ENCODE measurements around the gene CCNH. TPM values are rescaled to one million over a fixed set of nuclear protein-coding genes. Genes with fewer than 3 reads are reported as not detected.

Gene CCNH
- total and polyA plus RNA-seq, 2 experiments from 2014 or later = 74.4 to 80.2 TPM

DNA sequence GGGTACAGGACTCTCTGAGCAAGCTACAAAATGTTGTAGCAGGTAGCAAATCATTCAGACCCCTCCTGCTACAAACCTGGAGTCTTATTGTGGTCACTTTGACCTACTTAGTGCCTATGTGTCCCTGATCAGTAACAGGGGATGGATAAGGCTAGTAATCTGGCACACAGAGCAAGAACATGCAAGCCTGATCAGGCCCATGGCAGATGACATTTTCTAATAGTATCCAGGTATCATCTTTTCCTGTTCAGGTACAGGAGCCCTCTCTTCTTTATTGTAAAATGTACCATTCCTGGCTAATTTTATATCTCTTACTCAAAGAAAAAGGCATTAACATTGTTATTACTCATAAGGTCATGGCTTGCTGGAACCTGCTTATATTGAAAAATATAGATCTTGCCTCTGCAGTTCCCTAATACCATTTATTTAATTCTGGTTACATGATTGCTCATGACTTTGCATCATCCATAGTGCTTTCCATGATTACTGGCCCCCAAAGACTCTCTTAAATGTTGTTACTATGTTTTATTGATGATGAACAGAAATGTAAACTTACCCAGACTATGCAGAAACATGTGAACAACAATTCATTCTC lies 18.2 kb upstream of the CCNH start:
- DNase-seq (ENCODE audit: low spot score) (no peak), ATAC-seq (no peak)
- no peaks in the 10 kb centered on the region for H4K20me1 ChIP-seq (replicated peaks; ENCODE audit: insufficient read depth)
- Mint-ChIP-seq H3K27ac (no peak overlapping the region), H3K4me3 (no peak overlapping the region), H3K9me3 (peaks cover 3% of the 10 kb centered on the region; the same call in 1 of the 3 replicates), H3K4me1 (no peaks in the 10 kb centered on the region), H3K27me3 (ENCODE audit: insufficient read depth, low read depth, poor library complexity) (no peaks in the 10 kb centered on the region), H3K36me3 (ENCODE audit: low read depth) (no peaks in the 10 kb centered on the region)
- H3F3A ChIP-seq (replicated peaks; ENCODE audit: low read depth) = no peaks in the 10 kb centered on the region
- H3K36me3 ChIP-seq (ENCODE audit: insufficient read depth) = no peaks in the 10 kb centered on the region
- H3K9me2 ChIP-seq (ENCODE audit: insufficient read depth) = peaks cover 5% of the 10 kb centered on the region; the same call in 1 of the 2 replicates
- no peak overlapping the region for H3K27ac ChIP-seq (ENCODE audit: low read depth)
- H3K4me1 ChIP-seq (ENCODE audit: insufficient read depth) = no peaks in the 10 kb centered on the region
- peak overlapping the region; percentile 43; the same call in 1 of the 2 replicates for H2AFZ ChIP-seq
- TF ChIP-seq ETS1 (IDR thresholded peaks at IDR 0.05) (no peak), ZNF331 (CRISPR knock-in tag; IDR thresholded peaks at IDR 0.05; ENCODE audit: low read depth) (no peak), CREB1 (CRISPR knock-in tag; IDR thresholded peaks at IDR 0.05; ENCODE audit: low read depth) (no peak), JUNB (IDR thresholded peaks at IDR 0.05; ENCODE audit: unreplicated experiment) (no peak), EZH2phosphoT487 (IDR thresholded peaks at IDR 0.05; ENCODE audit: unreplicated experiment) (no peak), POLR2AphosphoS5 (IDR thresholded peaks at IDR 0.05; ENCODE audit: low read depth) (no peak), EZH2 (IDR thresholded peaks at IDR 0.05; ENCODE audit: low read depth, unreplicated experiment) (no peak), NANOG (IDR thresholded peaks at IDR 0.05; ENCODE audit: borderline replicate concordance) (no peak), STAT1 (IDR thresholded peaks at IDR 0.05; ENCODE audit: unreplicated experiment) (no peak), CTCF (conservative IDR thresholded peaks at IDR 0.05; ENCODE audit: low read depth in 2 of 2) (no peak), ZNF114 (CRISPR knock-in tag; IDR thresholded peaks at IDR 0.05) (no peak)
- TF ChIP-seq, protein P1, sequence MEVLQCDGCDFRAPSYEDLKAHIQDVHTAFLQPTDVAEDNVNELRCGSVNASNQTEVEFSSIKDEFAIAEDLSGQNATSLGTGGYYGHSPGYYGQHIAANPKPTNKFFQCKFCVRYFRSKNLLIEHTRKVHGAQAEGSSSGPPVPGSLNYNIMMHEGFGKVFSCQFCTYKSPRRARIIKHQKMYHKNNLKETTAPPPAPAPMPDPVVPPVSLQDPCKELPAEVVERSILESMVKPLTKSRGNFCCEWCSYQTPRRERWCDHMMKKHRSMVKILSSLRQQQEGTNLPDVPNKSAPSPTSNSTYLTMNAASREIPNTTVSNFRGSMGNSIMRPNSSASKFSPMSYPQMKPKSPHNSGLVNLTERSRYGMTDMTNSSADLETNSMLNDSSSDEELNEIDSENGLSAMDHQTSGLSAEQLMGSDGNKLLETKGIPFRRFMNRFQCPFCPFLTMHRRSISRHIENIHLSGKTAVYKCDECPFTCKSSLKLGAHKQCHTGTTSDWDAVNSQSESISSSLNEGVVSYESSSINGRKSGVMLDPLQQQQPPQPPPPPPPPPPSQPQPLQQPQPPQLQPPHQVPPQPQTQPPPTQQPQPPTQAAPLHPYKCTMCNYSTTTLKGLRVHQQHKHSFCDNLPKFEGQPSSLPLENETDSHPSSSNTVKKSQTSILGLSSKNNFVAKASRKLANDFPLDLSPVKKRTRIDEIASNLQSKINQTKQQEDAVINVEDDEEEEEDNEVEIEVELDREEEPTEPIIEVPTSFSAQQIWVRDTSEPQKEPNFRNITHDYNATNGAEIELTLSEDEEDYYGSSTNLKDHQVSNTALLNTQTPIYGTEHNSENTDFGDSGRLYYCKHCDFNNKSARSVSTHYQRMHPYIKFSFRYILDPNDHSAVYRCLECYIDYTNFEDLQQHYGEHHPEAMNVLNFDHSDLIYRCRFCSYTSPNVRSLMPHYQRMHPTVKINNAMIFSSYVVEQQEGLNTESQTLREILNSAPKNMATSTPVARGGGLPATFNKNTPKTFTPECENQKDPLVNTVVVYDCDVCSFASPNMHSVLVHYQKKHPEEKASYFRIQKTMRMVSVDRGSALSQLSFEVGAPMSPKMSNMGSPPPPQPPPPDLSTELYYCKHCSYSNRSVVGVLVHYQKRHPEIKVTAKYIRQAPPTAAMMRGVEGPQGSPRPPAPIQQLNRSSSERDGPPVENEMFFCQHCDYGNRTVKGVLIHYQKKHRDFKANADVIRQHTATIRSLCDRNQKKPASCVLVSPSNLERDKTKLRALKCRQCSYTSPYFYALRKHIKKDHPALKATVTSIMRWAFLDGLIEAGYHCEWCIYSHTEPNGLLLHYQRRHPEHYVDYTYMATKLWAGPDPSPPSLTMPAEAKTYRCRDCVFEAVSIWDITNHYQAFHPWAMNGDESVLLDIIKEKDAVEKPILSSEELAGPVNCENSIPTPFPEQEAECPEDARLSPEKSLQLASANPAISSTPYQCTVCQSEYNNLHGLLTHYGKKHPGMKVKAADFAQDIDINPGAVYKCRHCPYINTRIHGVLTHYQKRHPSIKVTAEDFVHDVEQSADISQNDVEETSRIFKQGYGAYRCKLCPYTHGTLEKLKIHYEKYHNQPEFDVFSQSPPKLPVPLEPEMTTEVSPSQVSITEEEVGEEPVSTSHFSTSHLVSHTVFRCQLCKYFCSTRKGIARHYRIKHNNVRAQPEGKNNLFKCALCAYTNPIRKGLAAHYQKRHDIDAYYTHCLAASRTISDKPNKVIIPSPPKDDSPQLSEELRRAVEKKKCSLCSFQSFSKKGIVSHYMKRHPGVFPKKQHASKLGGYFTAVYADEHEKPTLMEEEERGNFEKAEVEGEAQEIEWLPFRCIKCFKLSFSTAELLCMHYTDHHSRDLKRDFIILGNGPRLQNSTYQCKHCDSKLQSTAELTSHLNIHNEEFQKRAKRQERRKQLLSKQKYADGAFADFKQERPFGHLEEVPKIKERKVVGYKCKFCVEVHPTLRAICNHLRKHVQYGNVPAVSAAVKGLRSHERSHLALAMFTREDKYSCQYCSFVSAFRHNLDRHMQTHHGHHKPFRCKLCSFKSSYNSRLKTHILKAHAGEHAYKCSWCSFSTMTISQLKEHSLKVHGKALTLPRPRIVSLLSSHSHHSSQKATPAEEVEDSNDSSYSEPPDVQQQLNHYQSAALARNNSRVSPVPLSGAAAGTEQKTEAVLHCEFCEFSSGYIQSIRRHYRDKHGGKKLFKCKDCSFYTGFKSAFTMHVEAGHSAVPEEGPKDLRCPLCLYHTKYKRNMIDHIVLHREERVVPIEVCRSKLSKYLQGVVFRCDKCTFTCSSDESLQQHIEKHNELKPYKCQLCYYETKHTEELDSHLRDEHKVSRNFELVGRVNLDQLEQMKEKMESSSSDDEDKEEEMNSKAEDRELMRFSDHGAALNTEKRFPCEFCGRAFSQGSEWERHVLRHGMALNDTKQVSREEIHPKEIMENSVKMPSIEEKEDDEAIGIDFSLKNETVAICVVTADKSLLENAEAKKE (CRISPR knock-in tag; IDR thresholded peaks at IDR 0.05) = no peak
- no peaks in the 10 kb centered on the region for H3K27me3 ChIP-seq (ENCODE audit: insufficient read depth)
- no peak overlapping the region for H3K4me2 ChIP-seq
- H3K79me2 ChIP-seq (replicated peaks; ENCODE audit: insufficient read depth) = no peaks in the 10 kb centered on the region
- H3K4me3 ChIP-seq = no peak overlapping the region

Data from GM23338 (cell line).